Left kidney (tissue), 2 donors: Measurements from ENCODE around the gene CEMIP2. TPM values are rescaled to one million over a fixed set of nuclear protein-coding genes. Genes with fewer than 3 reads are reported as not detected.
"Not testable (repeated sequence)": the region's sequence is repeated elsewhere in the genome, so short reads cannot be mapped to it uniquely, and the experiment has no call there.

Experiments
- DNase-seq: peaks from one replicate; pipeline ENCODE4 v3.0.0-alpha.2; 2013
- polyA plus RNA-seq: library from polyadenylated mRNA; unstranded; fragments of 120-200 nt; gene quantifications from one replicate; pipeline ENCODE4 v1.2.1, GENCODE V29; 2013; ENCODE audit not compliant: insufficient read length

The CEMIP2 gene
- polyA plus RNA-seq, 1 donor: 34.3 TPM

DNA sequence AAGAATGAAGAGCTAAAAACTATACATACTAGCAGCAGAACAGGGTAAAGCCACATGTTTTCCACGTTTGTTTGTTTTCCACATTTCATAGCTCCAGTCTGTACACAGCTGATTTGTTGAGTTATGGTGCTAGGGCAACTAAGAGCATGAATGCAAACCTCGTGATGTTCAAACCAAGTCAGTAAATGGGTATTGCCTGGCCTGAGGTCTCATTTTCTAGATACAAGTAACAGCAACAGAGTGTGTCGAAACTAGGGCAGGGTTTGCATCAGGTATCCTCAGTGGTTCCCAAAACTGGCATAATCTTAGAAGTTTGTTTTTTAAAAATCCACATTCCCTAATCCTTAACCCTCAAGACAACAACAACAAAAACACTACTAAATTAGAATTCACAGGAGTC lies 89.3 kb downstream of the CEMIP2 start:
- no peak for DNase-seq

- no peak for DNase-seq
These were observed 91.1 kb downstream of the CEMIP2 start for GRCh38 chr9:71677209-71677608.

- no peak for DNase-seq
These were observed 91.9 kb downstream of the CEMIP2 start for GRCh38 chr9:71676460-71676859.

GRCh38 chr9:71675857-71676165 lies 92.5 kb downstream of the CEMIP2 start:
- DNase-seq: no peak

DNA sequence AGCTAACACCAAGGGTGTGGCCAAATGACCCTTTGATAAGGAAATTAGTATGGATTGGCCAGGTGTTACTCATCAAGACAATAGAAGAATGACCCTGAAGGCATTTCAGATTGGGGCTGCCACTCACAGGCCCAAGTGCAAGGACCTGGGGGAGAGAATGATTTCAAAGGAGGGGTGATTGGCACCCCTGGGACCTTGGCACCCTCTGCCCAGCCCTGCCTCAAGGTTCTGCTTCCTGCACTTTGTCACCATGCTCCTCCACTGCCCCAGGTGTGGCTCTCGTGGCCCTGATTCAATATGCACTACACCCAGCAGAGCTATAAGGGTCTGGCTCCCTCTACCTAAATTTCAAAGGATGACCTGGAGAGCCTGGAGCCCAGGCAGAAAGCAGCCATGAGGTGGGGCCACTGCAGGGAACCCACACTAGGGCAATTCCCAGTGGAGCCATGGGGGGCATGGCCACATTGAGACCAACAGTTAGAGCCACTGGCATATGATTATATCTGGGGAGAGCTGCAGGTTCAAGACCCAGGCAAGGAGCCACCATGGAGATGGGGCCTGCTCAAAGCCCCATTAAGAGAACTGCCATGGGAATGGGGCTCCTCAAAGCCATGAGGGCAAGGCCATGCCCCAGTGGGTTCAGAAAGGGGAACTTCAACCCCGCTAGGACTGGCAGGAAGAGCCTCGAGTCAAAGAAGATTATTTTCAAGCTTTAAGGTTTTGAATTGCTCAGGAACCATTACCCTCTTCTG lies 93.0 kb downstream of the CEMIP2 start:
- DNase-seq: no peak

DNA sequence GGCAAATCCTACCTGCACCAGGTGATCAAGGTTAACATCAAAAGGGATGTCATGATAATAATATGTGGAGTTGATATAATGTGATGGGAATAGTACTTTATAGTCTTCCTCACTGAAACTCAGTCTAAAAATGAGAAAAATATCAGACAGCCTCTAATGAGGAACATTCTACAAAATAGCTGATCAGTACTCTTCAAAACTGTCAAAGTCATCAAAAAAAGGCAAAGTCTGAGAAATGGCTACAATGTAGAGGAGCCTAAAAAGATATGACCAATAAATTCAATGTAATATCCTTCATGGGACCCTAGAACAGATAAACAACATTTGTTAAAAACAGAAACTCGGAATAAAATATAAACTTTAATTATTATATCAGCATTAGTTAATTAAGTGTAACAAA lies 95.7 kb downstream of the CEMIP2 start:
- no peak for DNase-seq

DNA sequence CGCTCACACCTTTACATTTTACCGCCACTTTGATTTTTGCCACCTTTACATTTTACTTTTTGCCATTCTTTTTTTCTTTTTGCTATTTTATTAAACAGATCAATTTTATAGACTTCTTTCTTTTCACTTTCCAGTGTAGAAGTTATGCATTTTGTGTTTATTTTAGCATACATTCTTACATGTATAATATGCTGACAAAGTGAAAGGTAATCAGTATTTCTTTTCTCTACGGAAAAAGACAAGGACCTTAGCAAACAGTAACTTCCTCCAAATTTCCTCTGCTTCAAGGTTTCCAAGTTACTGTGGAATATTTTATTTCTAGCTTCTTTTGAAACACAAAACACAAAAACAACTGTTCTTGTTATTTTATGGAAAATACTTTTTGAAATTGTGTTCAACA lies 97.0 kb downstream of the CEMIP2 start:
- DNase-seq: no peak

GRCh38 chr9:71670121-71670520 lies 98.2 kb downstream of the CEMIP2 start:
- DNase-seq: no peak

DNA sequence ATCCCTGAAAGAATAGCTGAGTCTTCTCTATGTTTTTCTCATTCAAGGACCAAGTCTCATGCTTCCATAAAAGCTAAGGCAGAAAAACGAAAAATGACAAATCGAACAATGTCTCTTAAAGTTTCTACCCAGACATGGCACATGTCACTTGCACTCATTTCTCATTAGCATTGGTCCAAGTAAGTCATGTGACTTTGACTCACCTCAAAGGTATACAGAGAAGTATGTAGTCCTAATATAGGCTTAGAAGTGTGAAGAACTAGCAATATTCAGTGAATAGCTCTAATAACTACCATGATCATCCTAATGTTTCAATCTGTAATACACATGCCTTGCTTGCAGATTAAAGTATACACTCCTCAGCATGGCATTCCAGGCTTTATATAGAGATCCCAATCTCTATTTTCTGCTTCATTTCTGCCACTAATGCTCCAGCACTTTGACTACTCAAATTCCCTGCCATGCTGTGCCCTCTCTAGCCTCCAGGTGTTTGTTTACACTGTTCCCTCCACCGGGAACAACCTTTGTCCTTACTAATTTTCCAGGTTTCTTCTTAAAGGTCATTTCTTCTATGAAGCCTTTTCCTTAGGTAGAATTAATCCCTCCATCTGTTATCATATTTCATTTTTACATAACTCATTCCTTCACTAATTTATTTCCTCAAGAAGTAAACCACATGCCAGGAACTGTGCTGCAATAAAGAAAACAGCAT lies 98.9 kb downstream of the CEMIP2 start:
- DNase-seq: no peak

DNA sequence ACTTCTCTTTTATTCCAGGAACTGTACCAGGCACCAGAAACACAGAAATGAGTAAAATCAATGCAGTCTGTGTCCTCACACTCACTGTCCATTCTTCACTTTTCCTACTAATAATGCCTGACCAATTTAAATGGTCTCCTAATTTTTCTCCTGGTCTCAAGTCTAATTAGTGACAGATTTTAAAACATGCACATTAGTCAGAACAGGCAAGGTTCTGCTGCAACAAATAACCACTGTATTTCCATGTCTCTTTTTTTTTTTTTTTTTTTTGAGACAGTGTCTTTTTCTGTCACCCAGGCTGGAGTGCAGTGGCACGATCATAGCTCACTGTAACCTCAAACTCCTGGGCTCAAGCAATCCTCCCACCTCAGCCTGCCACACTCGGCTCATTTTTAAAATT lies 99.6 kb downstream of the CEMIP2 start:
- DNase-seq: no peak

- DNase-seq: no peak
These were observed 103.1 kb downstream of the CEMIP2 start for GRCh38 chr9:71665247-71665646.

DNA sequence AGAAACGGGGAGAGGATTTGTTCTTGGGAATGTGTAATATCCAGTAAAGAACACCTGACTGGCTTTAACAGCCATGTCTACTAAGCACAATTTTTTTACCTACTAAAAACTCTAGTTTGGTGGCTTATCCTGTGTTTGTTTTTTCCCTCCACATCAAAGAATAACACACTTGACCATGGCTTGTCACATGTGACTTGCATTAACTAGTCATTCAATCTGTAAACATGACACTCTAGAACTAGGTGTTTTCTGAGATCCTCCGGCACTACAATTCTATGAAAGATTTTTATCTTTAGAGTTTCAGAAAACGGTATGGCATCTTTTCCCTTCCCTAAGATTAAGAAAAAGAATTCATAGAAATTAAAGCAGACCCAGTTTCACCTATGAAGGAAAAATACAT lies 103.7 kb downstream of the CEMIP2 start:
- DNase-seq: no peak

DNA sequence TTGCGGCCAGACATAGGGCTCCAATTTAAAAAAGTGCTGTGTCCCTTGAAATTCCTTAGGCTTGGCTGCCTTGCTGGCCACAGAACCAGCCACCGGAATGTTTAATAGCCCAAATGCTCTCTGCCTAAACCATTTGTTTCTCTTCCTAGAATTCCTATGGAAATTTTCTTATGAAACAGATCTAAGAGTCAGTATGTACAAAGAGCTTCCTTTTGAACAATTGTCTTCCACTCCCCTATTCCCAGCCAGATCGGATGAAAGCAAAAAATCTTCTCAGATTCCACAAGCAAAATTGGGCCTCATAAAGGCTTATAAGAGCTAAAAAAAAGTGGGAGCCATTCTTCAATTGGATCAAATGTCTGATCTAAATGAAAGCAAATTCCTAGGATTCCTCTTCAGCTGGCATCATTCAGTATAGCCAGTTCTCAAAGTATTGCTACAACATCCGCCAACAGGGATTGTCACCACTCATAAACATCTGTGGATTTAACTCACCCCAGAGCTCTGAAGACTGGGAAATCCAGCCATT lies 104.3 kb downstream of the CEMIP2 start:
- DNase-seq: no peak

- no peak for DNase-seq
These were observed 105.1 kb downstream of the CEMIP2 start for GRCh38 chr9:71663216-71663615.

DNA sequence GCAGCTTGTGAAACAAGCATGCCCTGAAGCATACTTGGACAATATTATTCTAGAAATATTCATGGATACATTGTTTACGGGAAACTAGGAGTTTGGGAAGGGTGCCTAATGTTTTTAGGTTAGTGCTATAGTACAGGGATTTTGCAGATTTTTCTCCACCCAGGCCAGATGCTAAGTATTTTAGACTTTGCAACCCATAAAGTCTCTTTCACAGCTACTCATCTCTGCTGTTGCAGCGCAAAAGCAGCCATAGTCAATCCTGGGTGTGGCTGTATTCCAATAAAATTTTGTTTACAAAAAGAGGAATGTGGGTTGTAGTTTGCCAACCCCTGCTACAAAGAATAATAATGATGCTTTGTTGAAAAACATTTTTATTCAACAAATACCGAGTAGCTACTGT lies 106.2 kb downstream of the CEMIP2 start:
- no peak for DNase-seq

- DNase-seq: not testable (repeated sequence)
These were observed 111.0 kb downstream of the CEMIP2 start for GRCh38 chr9:71657276-71657675.

GRCh38 chr9:71656496-71656895 lies 111.8 kb downstream of the CEMIP2 start:
- DNase-seq: no peak

- no peak for DNase-seq
These were observed 112.5 kb downstream of the CEMIP2 start for GRCh38 chr9:71655778-71656177.

DNA sequence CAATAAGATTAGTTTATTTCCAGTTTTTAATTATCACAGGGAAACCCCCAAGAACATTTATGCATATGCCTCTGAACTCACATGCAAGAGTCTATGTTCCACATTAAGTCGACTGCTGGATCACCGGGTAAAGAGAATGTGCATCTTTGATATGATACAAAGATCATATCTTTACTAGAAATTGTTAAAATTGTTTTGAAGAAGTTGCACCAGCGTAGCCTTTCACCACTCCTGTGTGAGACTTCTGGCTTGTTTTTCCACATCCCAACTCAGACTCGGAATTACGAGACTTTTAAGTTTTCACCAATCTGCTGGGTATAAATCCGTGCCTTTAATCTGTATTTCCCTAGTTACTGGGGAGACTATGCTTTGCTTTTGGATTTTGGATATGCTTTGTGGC lies 113.2 kb downstream of the CEMIP2 start:
- no peak for DNase-seq

- DNase-seq: no peak
These were observed 115.8 kb downstream of the CEMIP2 start for GRCh38 chr9:71652480-71652879.

GRCh38 chr9:71648453-71648852 lies 119.9 kb downstream of the CEMIP2 start:
- no peak for DNase-seq

DNA sequence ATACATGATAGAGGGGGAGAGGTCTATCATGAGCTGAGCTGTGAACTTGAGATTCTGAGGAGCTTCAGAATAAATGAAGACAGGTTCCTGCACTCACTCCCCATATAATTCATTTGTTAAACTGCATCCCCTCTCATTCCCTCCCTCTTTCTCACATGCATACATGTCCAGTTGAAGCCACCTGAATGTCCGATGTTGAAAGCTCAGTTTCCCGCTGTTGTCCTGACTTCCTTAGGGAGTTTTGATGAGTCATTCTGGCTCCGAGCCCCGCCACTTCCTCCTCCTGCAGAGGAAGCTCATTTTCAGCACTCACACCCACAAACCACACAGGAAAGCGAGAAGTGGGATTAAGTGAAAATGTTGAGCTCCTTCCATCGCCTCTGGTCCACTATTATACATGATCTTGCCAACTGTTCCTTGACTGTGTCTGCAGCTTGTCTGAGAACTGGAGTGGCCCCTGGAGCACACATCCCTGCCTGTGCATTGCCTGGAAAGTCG lies 121.2 kb downstream of the CEMIP2 start:
- no peak for DNase-seq

GRCh38 chr9:71646131-71646530 lies 122.2 kb downstream of the CEMIP2 start:
- no peak for DNase-seq
